Subcutaneous adipose tissue (tissue), 4 donors: ENCODE measurements around the gene ABCA9. TPM values are rescaled to one million over a fixed set of nuclear protein-coding genes. Genes with fewer than 3 reads are reported as not detected.

Experiments used
- CTCF ChIP-seq: fragments of 450-650 bp; IDR thresholded peaks from one replicate; pipeline ENCODE4 v1.5.1; 2016; ENCODE audit warnings: low read depth, mild to moderate bottlenecking, control low read depth, antibody characterized with exemption, moderate library complexity
- total RNA-seq, 4 donors: library from RNA; depleted of rRNA; stranded (reverse); fragments of >200 nt; gene quantifications; one replicate each; pipeline ENCODE4 v1.1.0, GENCODE V29; 2016

The ABCA9 gene
- total RNA-seq, 4 donors from 2014 or later, result 85.8 to 124 (median 98.8) TPM

DNA sequence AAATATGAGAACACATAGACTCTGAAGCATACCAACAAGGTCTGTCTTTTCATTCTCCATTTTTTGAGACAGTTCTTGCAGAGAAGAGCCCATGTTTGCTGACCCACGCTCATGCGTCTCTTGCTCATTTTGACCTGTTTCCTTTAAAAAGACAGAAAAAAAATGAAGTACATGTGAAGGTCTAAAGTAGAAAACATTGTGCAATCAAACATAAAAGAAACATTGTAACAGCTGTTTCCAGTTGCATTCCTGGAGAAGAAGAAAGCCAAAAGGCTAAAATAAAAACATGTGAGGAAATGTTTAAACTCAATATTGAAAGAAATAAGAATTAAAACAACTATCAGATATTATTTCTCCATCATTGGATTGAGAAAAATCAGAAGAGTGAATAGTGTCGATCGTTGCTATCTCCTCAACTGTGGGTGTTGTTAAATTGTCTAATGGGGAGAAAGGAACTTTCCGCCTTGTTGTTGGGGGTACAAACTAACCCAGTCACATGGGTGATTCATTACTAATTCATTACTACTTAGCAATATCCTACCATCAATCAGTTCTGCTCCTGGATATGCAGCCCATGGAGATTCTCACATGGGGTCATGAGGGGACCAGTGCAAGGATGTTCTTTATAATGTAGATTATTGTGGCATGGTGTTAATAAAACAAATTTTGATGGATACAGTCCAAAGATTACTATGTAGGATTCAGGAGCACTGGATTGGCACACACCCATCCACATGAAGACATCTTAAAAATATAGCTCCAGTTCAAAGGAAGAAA, 9.5 kb downstream of the ABCA9 start:
- TF ChIP-seq CTCF, result no peak

GRCh38 chr17:69048634-69049033, 12.1 kb downstream of the ABCA9 start:
- no peak for TF ChIP-seq CTCF

GRCh38 chr17:69047368-69048263, 13.1 kb downstream of the ABCA9 start:
- TF ChIP-seq CTCF, result no peak

DNA sequence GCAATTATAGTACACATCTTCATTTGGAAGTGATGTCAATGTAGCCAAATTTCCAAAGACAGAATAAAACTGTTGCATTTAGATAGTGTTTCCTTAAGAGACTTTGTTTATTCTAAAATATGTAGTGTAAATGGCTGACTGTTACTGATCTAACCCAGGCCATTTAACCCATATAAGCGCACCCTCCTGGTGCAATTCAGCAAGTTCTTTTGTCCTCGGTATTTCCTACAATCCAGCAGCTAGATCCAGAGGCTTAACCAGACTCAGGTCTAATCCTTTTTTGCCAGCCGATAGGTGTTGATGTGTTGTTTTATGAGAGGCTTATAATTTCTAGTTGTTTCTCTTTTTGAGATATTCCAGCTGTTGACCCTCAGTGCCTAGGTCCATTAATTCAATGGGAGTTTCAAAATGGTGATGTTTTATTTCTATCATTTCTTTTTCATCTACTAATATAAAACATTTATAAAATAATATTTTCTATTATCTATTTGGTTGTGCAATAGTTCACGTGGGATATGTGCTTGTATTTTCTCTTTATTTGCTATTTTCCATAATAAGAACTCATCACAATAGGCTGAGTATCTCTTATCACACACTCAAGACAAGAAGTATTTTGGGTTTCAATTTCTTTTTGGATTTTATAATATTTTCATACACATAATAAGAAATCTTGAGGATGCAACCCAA, 14.5 kb downstream of the ABCA9 start:
- no peak for TF ChIP-seq CTCF

- TF ChIP-seq CTCF, result no peak
These were observed 15.1 kb downstream of the ABCA9 start for GRCh38 chr17:69045646-69046045.

GRCh38 chr17:69044371-69044770, 16.4 kb downstream of the ABCA9 start:
- no peak for TF ChIP-seq CTCF
